Mesothelial cell of epicardium (in vitro differentiated cells): ENCODE data around the gene PDGFB. TPM values are rescaled to one million over a fixed set of nuclear protein-coding genes. Genes with fewer than 3 reads are reported as not detected.

Experiments used
- DNase-seq, 2 experiments: peaks; one replicate each; pipeline ENCODE4 v3.0.0; 2021; ENCODE audit warnings: low spot score in 2 of 2; ENCODE audit not compliant: unreplicated experiment in 2 of 2
- H3K27ac Mint-ChIP-seq: 2 replicates; pipeline ENCODE4 v1.8.0; 2021; ENCODE audit warnings: mixed read lengths
- H3K27me3 Mint-ChIP-seq: 2 replicates; pipeline ENCODE4 v1.8.0; 2021; ENCODE audit warnings: low read depth, mixed read lengths
- H3K36me3 Mint-ChIP-seq: 2 replicates; pipeline ENCODE4 v1.8.0; 2021; ENCODE audit warnings: mixed read lengths
- H3K4me1 Mint-ChIP-seq: 2 replicates; pipeline ENCODE4 v1.8.0; 2021; ENCODE audit warnings: mixed read lengths
- H3K4me3 Mint-ChIP-seq: 2 replicates; pipeline ENCODE4 v1.8.0; 2021; ENCODE audit warnings: mild to moderate bottlenecking, moderate library complexity, mixed read lengths
- H3K9me3 Mint-ChIP-seq: 2 replicates; pipeline ENCODE4 v1.8.0; 2021; ENCODE audit warnings: mixed read lengths
- total RNA-seq: library from RNA; stranded (reverse); gene quantifications from 3 replicates; pipeline ENCODE4 v1.2.1, GENCODE V29; 2021
- TF ChIP-seq, protein P1 (sequence below): fragments of 200-600 bp; sonication (generic); IDR thresholded peaks from one replicate; pipeline ENCODE4 v1.5.0; 2021; ENCODE audit warnings: antibody characterized with exemption; ENCODE audit not compliant: unreplicated experiment

PDGFB gene
- total RNA-seq, 1 donor from 2014 or later, result 14.7 TPM

DNA sequence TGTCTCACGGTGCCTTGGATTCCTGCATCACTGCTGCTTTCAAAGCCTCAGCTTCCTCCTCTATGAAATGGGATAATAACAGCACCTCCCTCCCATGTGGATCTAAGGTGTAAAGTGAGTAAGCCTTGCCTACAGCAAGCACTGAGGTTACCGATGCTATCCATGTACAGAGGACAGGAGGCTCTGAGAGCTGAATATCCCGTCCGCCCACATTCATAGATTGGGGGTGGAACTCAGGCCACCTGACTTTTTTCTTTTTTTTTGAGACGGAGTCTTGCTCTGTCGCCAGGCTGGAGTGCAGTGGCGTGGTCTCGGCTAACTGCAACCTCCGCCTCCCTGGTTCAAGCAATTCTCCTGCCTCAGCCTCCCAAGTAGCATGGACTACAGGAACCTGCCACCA, 12.5 kb downstream of the PDGFB start:
- TF ChIP-seq, protein P1, sequence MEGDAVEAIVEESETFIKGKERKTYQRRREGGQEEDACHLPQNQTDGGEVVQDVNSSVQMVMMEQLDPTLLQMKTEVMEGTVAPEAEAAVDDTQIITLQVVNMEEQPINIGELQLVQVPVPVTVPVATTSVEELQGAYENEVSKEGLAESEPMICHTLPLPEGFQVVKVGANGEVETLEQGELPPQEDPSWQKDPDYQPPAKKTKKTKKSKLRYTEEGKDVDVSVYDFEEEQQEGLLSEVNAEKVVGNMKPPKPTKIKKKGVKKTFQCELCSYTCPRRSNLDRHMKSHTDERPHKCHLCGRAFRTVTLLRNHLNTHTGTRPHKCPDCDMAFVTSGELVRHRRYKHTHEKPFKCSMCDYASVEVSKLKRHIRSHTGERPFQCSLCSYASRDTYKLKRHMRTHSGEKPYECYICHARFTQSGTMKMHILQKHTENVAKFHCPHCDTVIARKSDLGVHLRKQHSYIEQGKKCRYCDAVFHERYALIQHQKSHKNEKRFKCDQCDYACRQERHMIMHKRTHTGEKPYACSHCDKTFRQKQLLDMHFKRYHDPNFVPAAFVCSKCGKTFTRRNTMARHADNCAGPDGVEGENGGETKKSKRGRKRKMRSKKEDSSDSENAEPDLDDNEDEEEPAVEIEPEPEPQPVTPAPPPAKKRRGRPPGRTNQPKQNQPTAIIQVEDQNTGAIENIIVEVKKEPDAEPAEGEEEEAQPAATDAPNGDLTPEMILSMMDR, result no peak
- no peak for DNase-seq
- Mint-ChIP-seq H3K4me1 (peaks cover 38% of the 10 kb centered on the region), H3K9me3 (no peaks in the 10 kb centered on the region), H3K27ac (no peak overlapping the region), H3K27me3 (no peaks in the 10 kb centered on the region), H3K4me3 (no peak overlapping the region), H3K36me3 (peaks cover 15% of the 10 kb centered on the region)

DNA sequence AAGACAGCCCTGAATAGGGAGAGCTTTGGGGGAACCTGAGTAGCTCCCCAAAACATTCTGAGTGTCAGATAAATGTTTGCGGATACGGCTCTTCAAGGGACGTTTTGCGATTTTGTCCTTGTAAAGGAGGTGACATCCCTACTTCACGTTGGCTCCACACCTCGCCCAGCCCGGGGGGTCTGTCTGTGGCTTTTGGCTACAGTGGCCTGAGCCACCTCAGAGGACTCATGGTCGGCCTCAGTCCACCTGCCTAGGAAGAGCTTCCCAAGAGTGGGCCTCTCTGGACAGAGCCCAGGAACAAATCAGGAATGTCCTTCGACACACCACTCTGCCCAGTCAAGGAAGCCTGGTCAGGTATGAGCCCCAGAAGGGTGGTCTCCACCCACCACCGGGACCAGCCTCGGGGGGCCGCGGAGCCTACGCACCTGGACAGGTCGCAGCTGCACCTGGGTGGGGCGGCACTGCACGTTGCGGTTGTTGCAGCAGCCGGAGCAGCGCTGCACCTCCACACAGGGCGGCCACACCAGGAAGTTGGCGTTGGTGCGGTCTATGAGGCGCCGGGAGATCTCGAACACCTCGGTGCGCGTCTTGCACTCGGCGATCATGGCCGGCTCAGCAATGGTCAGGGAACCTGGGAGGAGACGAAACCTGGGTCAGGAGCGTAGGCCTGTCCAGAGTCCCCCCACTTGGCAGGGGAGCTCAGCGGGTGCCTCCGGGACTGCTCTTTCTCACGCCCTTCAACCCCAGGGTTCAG, 13.4 kb downstream of the PDGFB start:
- no peaks in the 10 kb centered on the region for H3K9me3 Mint-ChIP-seq
- TF ChIP-seq, protein P1, result no peak
- peaks cover 15% of the 10 kb centered on the region for H3K36me3 Mint-ChIP-seq
- no peak overlapping the region for H3K27ac Mint-ChIP-seq
- H3K27me3 Mint-ChIP-seq, result no peaks in the 10 kb centered on the region
- no peak for DNase-seq
- peaks cover 30% of the 10 kb centered on the region for H3K4me1 Mint-ChIP-seq
- H3K4me3 Mint-ChIP-seq, result no peak overlapping the region

DNA sequence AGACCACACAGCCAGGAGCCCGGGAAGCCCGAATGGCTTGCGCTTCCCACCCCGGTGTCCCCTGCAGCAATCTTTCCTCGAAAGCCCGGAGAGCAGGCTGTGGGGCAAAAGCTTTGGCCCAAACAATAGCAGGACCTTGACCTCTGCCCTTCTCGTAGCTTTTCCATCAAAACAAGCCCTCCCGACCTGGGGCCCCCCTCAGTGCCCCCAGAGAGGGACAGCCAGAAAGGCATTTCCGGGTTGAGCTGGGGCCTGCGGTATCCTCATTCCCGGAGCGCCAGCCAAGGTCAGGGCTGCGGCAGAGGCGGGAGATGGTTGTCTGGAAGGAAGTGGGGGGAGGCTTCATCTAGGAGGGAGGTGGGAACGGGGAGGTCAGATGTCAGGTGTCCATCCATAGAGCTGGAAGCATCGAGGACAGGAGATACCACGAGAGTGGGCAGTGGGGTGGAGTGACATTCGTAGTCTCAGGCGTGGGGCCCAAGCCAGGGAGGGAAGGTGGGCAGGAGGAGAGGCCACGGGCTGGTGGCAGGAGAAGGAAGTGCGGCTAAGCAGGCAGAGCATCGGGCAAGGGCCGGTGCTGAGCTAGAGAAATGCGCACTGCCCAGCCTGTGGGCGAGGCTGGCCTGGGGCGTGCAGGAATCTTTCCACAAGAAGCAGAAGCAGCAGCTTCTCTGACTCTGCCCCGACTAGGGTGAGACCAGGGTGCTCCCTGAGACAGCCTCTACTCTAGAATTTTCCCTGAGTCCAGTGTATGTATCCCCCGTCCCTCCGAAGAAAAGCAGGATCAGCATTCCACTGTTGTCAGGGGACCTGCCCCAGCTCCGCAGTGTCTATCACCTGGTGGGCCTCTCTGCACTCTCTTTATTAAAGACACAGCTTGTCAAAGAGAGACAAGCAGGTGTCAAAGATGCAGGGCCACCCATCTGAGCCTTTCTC, 14.3 kb downstream of the PDGFB start:
- TF ChIP-seq, protein P1, result no peak
- peaks cover 23% of the 10 kb centered on the region for H3K4me1 Mint-ChIP-seq
- no peak for DNase-seq
- no peaks in the 10 kb centered on the region for H3K27me3 Mint-ChIP-seq
- no peak overlapping the region for H3K4me3 Mint-ChIP-seq
- H3K9me3 Mint-ChIP-seq, result no peaks in the 10 kb centered on the region
- H3K36me3 Mint-ChIP-seq, result peaks cover 19% of the 10 kb centered on the region
- peak overlapping the region; percentile 53 for H3K27ac Mint-ChIP-seq

DNA sequence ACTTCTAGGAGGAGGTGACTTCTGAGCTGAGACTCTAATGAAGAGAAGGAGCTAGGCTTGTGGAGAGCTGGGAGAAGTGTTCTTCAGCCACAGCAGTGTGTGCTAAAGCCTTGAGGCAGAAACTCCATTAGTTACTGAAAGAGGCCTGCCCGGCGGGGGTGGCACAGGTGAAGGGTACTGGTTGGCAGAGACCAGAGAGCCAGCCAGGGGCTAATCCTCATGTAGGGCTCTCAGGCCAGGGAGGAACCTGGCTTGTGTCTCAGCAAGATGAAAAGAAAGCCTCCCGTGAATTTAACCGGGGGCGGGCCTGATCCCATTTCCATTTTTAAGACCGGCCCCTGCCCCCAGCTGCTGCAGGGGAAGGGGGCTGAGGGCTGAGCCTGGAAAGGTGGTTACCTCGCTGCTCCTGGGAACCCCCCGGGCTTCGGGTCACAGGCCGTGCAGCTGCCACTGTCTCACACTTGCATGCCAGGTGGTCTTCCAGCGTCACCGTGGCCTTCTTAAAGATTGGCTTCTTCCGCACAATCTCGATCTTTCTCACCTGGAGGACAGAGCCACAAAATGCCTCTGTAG, 15.0 kb downstream of the PDGFB start:
- H3K27ac Mint-ChIP-seq, result no peak overlapping the region
- H3K4me3 Mint-ChIP-seq, result no peak overlapping the region

DNA sequence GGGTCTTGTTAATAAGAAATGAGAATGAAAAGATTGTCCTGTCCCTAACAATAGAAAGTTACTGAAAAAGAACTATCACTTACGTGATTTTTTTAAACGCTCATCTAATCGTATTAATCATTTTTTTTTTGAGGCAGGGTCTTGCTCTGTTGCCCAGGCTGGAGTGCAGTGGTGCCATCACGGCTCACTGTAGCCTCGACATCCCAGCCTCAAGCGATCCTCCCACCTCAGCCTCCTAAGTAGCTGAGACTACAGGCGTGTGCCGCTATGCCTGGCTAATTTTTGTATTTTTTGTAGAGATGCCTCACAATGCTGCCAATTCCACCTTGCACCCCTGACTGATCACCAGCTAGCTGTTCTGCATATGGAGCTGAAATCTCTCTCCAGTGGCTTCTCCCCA, 15.7 kb downstream of the PDGFB start:
- no peaks in the 10 kb centered on the region for H3K27me3 Mint-ChIP-seq
- peaks cover 16% of the 10 kb centered on the region for H3K4me1 Mint-ChIP-seq
- no peak for DNase-seq
- no peaks in the 10 kb centered on the region for H3K9me3 Mint-ChIP-seq
- no peak overlapping the region for H3K4me3 Mint-ChIP-seq
- peaks cover 22% of the 10 kb centered on the region for H3K36me3 Mint-ChIP-seq
- TF ChIP-seq, protein P1, result no peak
- H3K27ac Mint-ChIP-seq, result no peak overlapping the region

More for the DNA sequence above, 15.0 kb downstream of the PDGFB start:
- no peak for DNase-seq
- H3K9me3 Mint-ChIP-seq, result no peaks in the 10 kb centered on the region
- TF ChIP-seq, protein P1, result no peak
- no peaks in the 10 kb centered on the region for H3K27me3 Mint-ChIP-seq
- peaks cover 23% of the 10 kb centered on the region for H3K4me1 Mint-ChIP-seq
- peaks cover 19% of the 10 kb centered on the region for H3K36me3 Mint-ChIP-seq
